Muscle layer of duodenum (tissue), 2 donors: ENCODE results near the gene ANTXR1.

ENCODE experiments used
- H3K27ac ChIP-seq: one replicate; pipeline ENCODE4 v1.7.0; 2013; ENCODE audit warnings: mild to moderate bottlenecking, low read length
- H3K27me3 ChIP-seq: one replicate; pipeline ENCODE4 v1.7.0; 2013; ENCODE audit warnings: low read depth, mild to moderate bottlenecking, control low read depth, low read length
- H3K36me3 ChIP-seq, 2 donors: one replicate each; pipeline ENCODE4 v1.7.0; 2013; ENCODE audit warnings: low read length in 2 of 2, control low read depth in 1 of 2, mild to moderate bottlenecking in 1 of 2; ENCODE audit not compliant: insufficient read depth in 2 of 2, control insufficient read depth in 1 of 2
- H3K4me1 ChIP-seq, 2 donors: one replicate each; pipeline ENCODE4 v1.7.0; 2013; ENCODE audit warnings: low read length in 2 of 2, mild to moderate bottlenecking in 2 of 2, control low read depth in 1 of 2, moderate library complexity in 1 of 2; ENCODE audit not compliant: insufficient read depth in 2 of 2, control insufficient read depth in 1 of 2
- H3K4me3 ChIP-seq, 2 donors: one replicate each; pipeline ENCODE4 v1.7.0; 2013; ENCODE audit warnings: low read length in 2 of 2, low read depth in 1 of 2, mild to moderate bottlenecking in 1 of 2
- H3K9me3 ChIP-seq, 2 donors: one replicate each; pipeline ENCODE4 v1.7.0; 2013; ENCODE audit warnings: low read length in 2 of 2, control low read depth in 1 of 2, mild to moderate bottlenecking in 1 of 2; ENCODE audit not compliant: control insufficient read depth in 1 of 2
- donor health status: healthy.

The ANTXR1 gene

GRCh38 chr2:69089266-69089665 lies 76.3 kb downstream of the ANTXR1 start:
- Histone ChIP-seq H3K36me3 (peaks cover 0 to 9% of the 10 kb centered on the region in 2 donors), H3K9me3 (no peaks in the 10 kb centered on the region), H3K27me3 (no peaks in the 10 kb centered on the region), H3K4me3 (no peak overlapping the region), H3K27ac (peak overlapping the region; percentile 13), H3K4me1 (no peaks in the 10 kb centered on the region)

- peaks cover 0 to 9% of the 10 kb centered on the region in 2 donors for H3K36me3 ChIP-seq
- no peaks in the 10 kb centered on the region for H3K9me3 ChIP-seq
- H3K27ac ChIP-seq, result peak overlapping the region; percentile 13
- H3K27me3 ChIP-seq, result no peaks in the 10 kb centered on the region
- no peaks in the 10 kb centered on the region for H3K4me1 ChIP-seq
- no peak overlapping the region for H3K4me3 ChIP-seq
Measured at GRCh38 chr2:69089998-69090397, 77.0 kb downstream of the ANTXR1 start.

GRCh38 chr2:69090820-69091219 lies 77.8 kb downstream of the ANTXR1 start:
- no peak overlapping the region for H3K27ac ChIP-seq
- peaks cover 0 to 9% of the 10 kb centered on the region in 2 donors for H3K36me3 ChIP-seq
- no peaks in the 10 kb centered on the region for H3K4me1 ChIP-seq
- no peaks in the 10 kb centered on the region for H3K27me3 ChIP-seq
- no peak overlapping the region for H3K4me3 ChIP-seq
- H3K9me3 ChIP-seq, result no peaks in the 10 kb centered on the region

- Histone ChIP-seq H3K9me3 (no peaks in the 10 kb centered on the region), H3K36me3 (peaks cover 0 to 9% of the 10 kb centered on the region in 2 donors), H3K4me1 (no peaks in the 10 kb centered on the region), H3K27me3 (no peaks in the 10 kb centered on the region), H3K27ac (no peak overlapping the region), H3K4me3 (no peak overlapping the region)
Measured at GRCh38 chr2:69092857-69093256, 79.9 kb downstream of the ANTXR1 start.

GRCh38 chr2:69095305-69095704 lies 82.3 kb downstream of the ANTXR1 start:
- Histone ChIP-seq H3K4me3 (no peak overlapping the region), H3K27me3 (no peaks in the 10 kb centered on the region), H3K27ac (peak overlapping the region; percentile 64), H3K4me1 (peaks cover 0 to 3% of the 10 kb centered on the region in 2 donors), H3K9me3 (no peaks in the 10 kb centered on the region), H3K36me3 (peaks cover 0 to 8% of the 10 kb centered on the region in 2 donors)

GRCh38 chr2:69096326-69097095 lies 83.5 kb downstream of the ANTXR1 start:
- Histone ChIP-seq H3K4me1 (peaks cover 0 to 3% of the 10 kb centered on the region in 2 donors), H3K9me3 (no peaks in the 10 kb centered on the region), H3K27ac (peak overlapping the region; percentile 48), H3K27me3 (no peaks in the 10 kb centered on the region), H3K4me3 (no peak overlapping the region), H3K36me3 (no peaks in the 10 kb centered on the region)

GRCh38 chr2:69097148-69097610 lies 84.2 kb downstream of the ANTXR1 start:
- Histone ChIP-seq H3K36me3 (no peaks in the 10 kb centered on the region), H3K27me3 (no peaks in the 10 kb centered on the region), H3K4me3 (no peak overlapping the region), H3K4me1 (peaks cover 0 to 3% of the 10 kb centered on the region in 2 donors), H3K9me3 (no peaks in the 10 kb centered on the region), H3K27ac (peak overlapping the region; percentile 48)

GRCh38 chr2:69097891-69098655 lies 85.1 kb downstream of the ANTXR1 start:
- Histone ChIP-seq H3K27me3 (no peaks in the 10 kb centered on the region), H3K4me3 (no peak overlapping the region), H3K9me3 (no peaks in the 10 kb centered on the region), H3K4me1 (peaks cover 0 to 5% of the 10 kb centered on the region in 2 donors), H3K36me3 (peaks cover 0 to 7% of the 10 kb centered on the region in 2 donors), H3K27ac (no peak overlapping the region)

- H3K4me1 ChIP-seq, result peaks cover 0 to 11% of the 10 kb centered on the region in 2 donors
- H3K27me3 ChIP-seq, result no peaks in the 10 kb centered on the region
- peak overlapping the region; percentile 46 for H3K27ac ChIP-seq
- H3K4me3 ChIP-seq, result no peak overlapping the region
- peaks cover 3 to 11% of the 10 kb centered on the region in 2 donors for H3K36me3 ChIP-seq
- no peaks in the 10 kb centered on the region for H3K9me3 ChIP-seq
Measured at GRCh38 chr2:69099541-69099940, 86.6 kb downstream of the ANTXR1 start.

GRCh38 chr2:69100220-69100723 lies 87.3 kb downstream of the ANTXR1 start:
- Histone ChIP-seq H3K36me3 (peaks cover 3 to 11% of the 10 kb centered on the region in 2 donors), H3K27me3 (no peaks in the 10 kb centered on the region), H3K4me3 (no peak overlapping the region), H3K27ac (peak overlapping the region; percentile 46), H3K9me3 (no peaks in the 10 kb centered on the region), H3K4me1 (peaks cover 0 to 11% of the 10 kb centered on the region in 2 donors)

- H3K27ac ChIP-seq, result no peak overlapping the region
- H3K4me3 ChIP-seq, result no peak overlapping the region
- H3K27me3 ChIP-seq, result no peaks in the 10 kb centered on the region
Measured at GRCh38 chr2:69102041-69102593, 89.1 kb downstream of the ANTXR1 start.

More at GRCh38 chr2:69102041-69102593, 89.1 kb downstream of the ANTXR1 start:
- Histone ChIP-seq H3K9me3 (no peaks in the 10 kb centered on the region), H3K4me1 (peaks cover 0 to 11% of the 10 kb centered on the region in 2 donors), H3K36me3 (peaks cover 3 to 11% of the 10 kb centered on the region in 2 donors)
